SK-N-SH (cell line): ENCODE results near the gene RCAN1.

ENCODE experiments used
- EP300 ChIP-seq, 2 experiments: IDR thresholded peaks; 2 replicates each; pipeline versions ENCODE4 v1.4.0 to v1.6.1; 2012; ENCODE audit warnings: borderline replicate concordance in 1 of 2, low read depth in 1 of 2, low read length in 1 of 2
- GABPA ChIP-seq: IDR thresholded peaks from 2 replicates; pipeline ENCODE4 v1.4.0; 2012; ENCODE audit warnings: low read depth, mild to moderate bottlenecking
- POLR2AphosphoS5 ChIP-seq: IDR thresholded peaks from 2 replicates; pipeline ENCODE4 v1.6.1; 2012; ENCODE audit warnings: low read depth, low read length
- RFX5 ChIP-seq: IDR thresholded peaks from 2 replicates; pipeline ENCODE4 v1.6.1; 2012; ENCODE audit warnings: mild to moderate bottlenecking, improper control_type of control experiment, low read length
- YY1 ChIP-seq: IDR thresholded peaks from 2 replicates; pipeline ENCODE4 v1.4.0; 2012; ENCODE audit warnings: low read depth, mild to moderate bottlenecking
- TF ChIP-seq, protein P1 (sequence below): fragments of 150-350 bp; IDR thresholded peaks from 2 replicates; pipeline ENCODE4 v1.6.1; 2017; ENCODE audit warnings: antibody characterized with exemption, low read length, low read depth, borderline replicate concordance
- TF ChIP-seq, protein P2 (sequence below): fragments of 200-600 bp; sonication (generic); IDR thresholded peaks from 2 replicates; pipeline ENCODE4 v1.6.1; 2017; ENCODE audit warnings: antibody characterized with exemption, mild to moderate bottlenecking, moderate library complexity
- TF ChIP-seq, protein P3 (sequence below): IDR thresholded peaks from 2 replicates; pipeline ENCODE4; 2012

DNA sequence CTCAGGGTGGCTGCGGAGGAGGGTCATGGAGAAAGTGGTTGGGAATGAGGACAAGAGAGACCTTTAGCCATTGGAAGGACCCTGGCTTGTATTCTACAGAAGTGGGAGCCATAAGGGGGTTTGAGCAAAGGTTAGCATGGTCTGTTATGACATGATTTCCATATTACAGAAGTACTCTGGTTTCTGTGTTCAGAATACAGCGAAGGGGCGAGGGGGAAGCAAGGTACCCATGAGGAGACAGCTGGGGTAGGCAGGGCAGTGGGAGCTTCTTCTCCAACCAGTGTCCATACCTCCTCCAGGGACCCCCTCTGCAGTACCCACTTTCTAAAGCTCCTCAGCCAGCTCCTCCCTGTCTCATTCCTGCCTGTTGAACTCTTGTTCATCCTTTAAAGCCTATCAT, 81.0 kb downstream of the RCAN1 start:
- TF ChIP-seq EP300 (IDR thresholded peaks at IDR 0.05; ENCODE audit: borderline replicate concordance in 1 of 2, low read depth in 1 of 2, low read length in 1 of 2) = no peak
- TF ChIP-seq, protein P1, sequence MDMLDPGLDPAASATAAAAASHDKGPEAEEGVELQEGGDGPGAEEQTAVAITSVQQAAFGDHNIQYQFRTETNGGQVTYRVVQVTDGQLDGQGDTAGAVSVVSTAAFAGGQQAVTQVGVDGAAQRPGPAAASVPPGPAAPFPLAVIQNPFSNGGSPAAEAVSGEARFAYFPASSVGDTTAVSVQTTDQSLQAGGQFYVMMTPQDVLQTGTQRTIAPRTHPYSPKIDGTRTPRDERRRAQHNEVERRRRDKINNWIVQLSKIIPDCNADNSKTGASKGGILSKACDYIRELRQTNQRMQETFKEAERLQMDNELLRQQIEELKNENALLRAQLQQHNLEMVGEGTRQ = no peak
- no peak for TF ChIP-seq YY1
- TF ChIP-seq, protein P2, sequence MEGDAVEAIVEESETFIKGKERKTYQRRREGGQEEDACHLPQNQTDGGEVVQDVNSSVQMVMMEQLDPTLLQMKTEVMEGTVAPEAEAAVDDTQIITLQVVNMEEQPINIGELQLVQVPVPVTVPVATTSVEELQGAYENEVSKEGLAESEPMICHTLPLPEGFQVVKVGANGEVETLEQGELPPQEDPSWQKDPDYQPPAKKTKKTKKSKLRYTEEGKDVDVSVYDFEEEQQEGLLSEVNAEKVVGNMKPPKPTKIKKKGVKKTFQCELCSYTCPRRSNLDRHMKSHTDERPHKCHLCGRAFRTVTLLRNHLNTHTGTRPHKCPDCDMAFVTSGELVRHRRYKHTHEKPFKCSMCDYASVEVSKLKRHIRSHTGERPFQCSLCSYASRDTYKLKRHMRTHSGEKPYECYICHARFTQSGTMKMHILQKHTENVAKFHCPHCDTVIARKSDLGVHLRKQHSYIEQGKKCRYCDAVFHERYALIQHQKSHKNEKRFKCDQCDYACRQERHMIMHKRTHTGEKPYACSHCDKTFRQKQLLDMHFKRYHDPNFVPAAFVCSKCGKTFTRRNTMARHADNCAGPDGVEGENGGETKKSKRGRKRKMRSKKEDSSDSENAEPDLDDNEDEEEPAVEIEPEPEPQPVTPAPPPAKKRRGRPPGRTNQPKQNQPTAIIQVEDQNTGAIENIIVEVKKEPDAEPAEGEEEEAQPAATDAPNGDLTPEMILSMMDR = no peak
- TF ChIP-seq, protein P3, sequence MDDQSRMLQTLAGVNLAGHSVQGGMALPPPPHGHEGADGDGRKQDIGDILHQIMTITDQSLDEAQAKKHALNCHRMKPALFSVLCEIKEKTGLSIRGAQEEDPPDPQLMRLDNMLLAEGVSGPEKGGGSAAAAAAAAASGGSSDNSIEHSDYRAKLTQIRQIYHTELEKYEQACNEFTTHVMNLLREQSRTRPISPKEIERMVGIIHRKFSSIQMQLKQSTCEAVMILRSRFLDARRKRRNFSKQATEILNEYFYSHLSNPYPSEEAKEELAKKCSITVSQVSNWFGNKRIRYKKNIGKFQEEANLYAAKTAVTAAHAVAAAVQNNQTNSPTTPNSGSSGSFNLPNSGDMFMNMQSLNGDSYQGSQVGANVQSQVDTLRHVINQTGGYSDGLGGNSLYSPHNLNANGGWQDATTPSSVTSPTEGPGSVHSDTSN = no peak
- no peak for TF ChIP-seq POLR2AphosphoS5
- no peak for TF ChIP-seq RFX5
- TF ChIP-seq GABPA = no peak
